Keratinocyte (primary cell): ENCODE results near the gene ACOXL. TPM values are rescaled to one million over a fixed set of nuclear protein-coding genes. Genes with fewer than 3 reads are reported as not detected.

Experiments
- DNase-seq: peaks from one replicate; pipeline ENCODE4 v3.0.0-alpha.2; 2011; ENCODE audit warnings: low read depth, missing footprints, low spot score
- FAIRE-seq: peaks from 2 replicates; lab custom pipeline; 2011; peaks lifted over from hg19 to GRCh38; lab: Jason Lieb, UNC
- H2AFZ ChIP-seq: 2 replicates; pipeline ENCODE4 v1.6.0; 2012; ENCODE audit warnings: low read length, control low read depth, inconsistent platforms; ENCODE audit not compliant: control insufficient read depth
- H3K27ac ChIP-seq: 2 replicates; pipeline ENCODE4 v1.5.1; 2011; ENCODE audit warnings: low read length; ENCODE audit not compliant: control insufficient read depth, insufficient read depth
- H3K27me3 ChIP-seq: 3 replicates; pipeline ENCODE4 v1.6.0; 2011; ENCODE audit warnings: low read length; ENCODE audit not compliant: control insufficient read depth, insufficient read depth; ENCODE audit errors: extremely low read depth
- H3K36me3 ChIP-seq, 2 experiments: 2 replicates in 1 of 2; 3 replicates in 1 of 2; pipeline ENCODE4 v1.5.1; 2011; ENCODE audit warnings: low read length in 2 of 2, mild to moderate bottlenecking in 1 of 2; ENCODE audit not compliant: control insufficient read depth in 2 of 2, insufficient read depth in 2 of 2; ENCODE audit errors: extremely low read depth in 1 of 2
- H3K4me1 ChIP-seq: 3 replicates; pipeline ENCODE4 v1.5.1; 2011; ENCODE audit warnings: low read length; ENCODE audit not compliant: control insufficient read depth, insufficient read depth; ENCODE audit errors: extremely low read depth
- H3K4me2 ChIP-seq: 3 replicates; pipeline ENCODE4 v1.6.0; 2011; ENCODE audit warnings: low read depth, low read length; ENCODE audit not compliant: control insufficient read depth, insufficient read depth; ENCODE audit errors: extremely low read depth
- H3K4me3 ChIP-seq, 3 experiments: fragments of 200-600 bp in 1 of 3; sonication (generic) in 1 of 3; 2 replicates in 2 of 3; 3 replicates in 1 of 3; pipeline ENCODE4 v1.5.1; 2011 to 2016; ENCODE audit warnings: low read length in 3 of 3, mild to moderate bottlenecking in 3 of 3, control low read depth in 2 of 3, inconsistent platforms in 1 of 3, low read depth in 1 of 3, mixed read lengths in 1 of 3, mixed run types in 1 of 3, moderate library complexity in 1 of 3; ENCODE audit not compliant: control insufficient read depth in 2 of 3, insufficient read depth in 2 of 3; ENCODE audit errors: extremely low read depth in 1 of 3
- H3K79me2 ChIP-seq: 2 replicates; pipeline ENCODE4 v1.6.0; 2012; ENCODE audit warnings: low read length; ENCODE audit not compliant: control insufficient read depth, insufficient read depth
- H3K9ac ChIP-seq: 3 replicates; pipeline ENCODE4 v1.6.0; 2011; ENCODE audit warnings: low read length; ENCODE audit not compliant: control insufficient read depth, insufficient read depth; ENCODE audit errors: extremely low read depth
- H3K9me1 ChIP-seq: 3 replicates; pipeline ENCODE4 v1.6.0; 2011; ENCODE audit warnings: low read length; ENCODE audit not compliant: control insufficient read depth, insufficient read depth; ENCODE audit errors: extremely low read depth
- H3K9me3 ChIP-seq: 2 replicates; pipeline ENCODE4 v1.5.1; 2012; ENCODE audit warnings: low read depth, low read length; ENCODE audit not compliant: control insufficient read depth
- H4K20me1 ChIP-seq: 3 replicates; pipeline ENCODE4 v1.6.0; 2011; ENCODE audit warnings: low read length; ENCODE audit not compliant: control insufficient read depth, insufficient read depth; ENCODE audit errors: extremely low read depth
- EZH2 ChIP-seq: IDR thresholded peaks from one replicate; pipeline ENCODE4 v1.6.1; 2012; ENCODE audit warnings: inconsistent platforms, mild to moderate bottlenecking, low read length, moderate library complexity
- dilution Hi-C: fragments of 300-500 bp; cut with MboI; formaldehyde crosslinking; loops from one replicate; pipeline ENCODE4 v1.7.0; 2020; ENCODE audit warnings: low sequenced_read_pairs; ENCODE audit not compliant: extremely low pct_ligation_motif_present
- polyA plus RNA-seq, 5 experiments: library from polyadenylated mRNA; depleted of rRNA in 3 of 5; stranded (reverse) in 3 of 5; stranded (forward) in 1 of 5; unstranded in 1 of 5; fragments of >200 nt; gene quantifications; 1 replicate in 1 of 5; 2 replicates in 3 of 5; 3 replicates in 1 of 5; pipeline versions ENCODE4 v1.2.1 to v1.2.3, GENCODE V29; 2011 to 2012; ENCODE audit warnings: missing spikeins in 2 of 5, low read depth in 1 of 5, low replicate concordance in 1 of 5
- TF ChIP-seq, protein P1 (sequence below), 3 experiments: IDR thresholded peaks in 1 of 3; conservative IDR thresholded peaks in 1 of 3; optimal IDR thresholded peaks in 1 of 3; 2 replicates in 2 of 3; 3 replicates in 1 of 3; pipeline versions ENCODE3 to v1.5.1; 2011; ENCODE audit warnings: low read length in 3 of 3, mild to moderate bottlenecking in 3 of 3, moderate library complexity in 2 of 3, control low read depth in 1 of 3, inconsistent platforms in 1 of 3; ENCODE audit not compliant: insufficient read depth in 2 of 3; ENCODE audit errors: extremely low read depth in 1 of 3

ACOXL gene
- polyA plus RNA-seq, 1 donor (not counting 4 experiments of a cell fraction or from before 2014, with no cell fraction given), result 0.04 TPM

DNA sequence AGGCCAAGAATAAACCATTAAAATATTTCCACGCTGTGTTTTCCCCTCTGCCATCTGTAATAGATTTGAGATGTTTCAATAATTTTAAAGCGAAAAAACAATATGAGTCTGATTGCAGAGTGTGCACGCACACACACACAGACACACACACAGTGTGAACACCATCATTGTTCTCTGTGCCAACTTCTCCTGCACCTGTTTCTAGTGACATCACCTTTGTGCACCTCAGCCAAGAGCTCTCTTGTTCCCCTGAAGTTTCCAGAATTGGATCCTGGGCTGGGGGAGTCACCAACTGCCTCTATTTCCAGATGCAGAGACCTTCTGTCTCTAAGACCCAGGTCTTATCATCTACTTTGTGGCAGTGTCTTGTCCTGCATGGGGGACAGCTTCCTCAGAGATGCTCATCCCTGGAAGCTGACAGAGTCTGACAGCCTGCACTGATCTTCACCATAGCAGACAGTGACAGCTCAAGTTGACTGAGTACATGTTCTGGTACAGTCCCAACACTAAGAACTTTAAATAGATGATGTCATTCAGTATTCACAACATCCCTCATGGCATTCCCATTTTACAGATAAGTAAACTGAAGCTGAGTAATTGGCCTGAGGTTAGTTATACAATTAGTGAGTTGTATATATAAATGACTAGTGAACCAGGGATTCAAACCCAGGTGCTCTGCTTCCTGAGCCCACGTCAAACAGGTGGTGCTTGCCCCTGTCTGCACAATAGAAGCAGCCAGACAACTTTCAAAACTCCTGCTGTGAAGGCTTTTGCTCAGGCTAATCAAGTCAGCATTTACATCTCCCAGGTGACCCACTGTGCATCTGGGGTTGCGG is 39.4 kb downstream of the ACOXL start:
- Histone ChIP-seq H3K9me3 (no peaks in the 10 kb centered on the region), H4K20me1 (no peaks in the 10 kb centered on the region), H2AFZ (no peak overlapping the region), H3K36me3 (no peaks in the 10 kb centered on the region), H3K4me1 (no peaks in the 10 kb centered on the region), H3K9me1 (no peaks in the 10 kb centered on the region), H3K27me3 (peaks cover 9% of the 10 kb centered on the region), H3K9ac (no peak overlapping the region), H3K79me2 (no peaks in the 10 kb centered on the region), H3K4me2 (no peak overlapping the region), H3K27ac (no peak overlapping the region), H3K4me3 (no peak overlapping the region)
- no peak for DNase-seq
- TF ChIP-seq, protein P1, sequence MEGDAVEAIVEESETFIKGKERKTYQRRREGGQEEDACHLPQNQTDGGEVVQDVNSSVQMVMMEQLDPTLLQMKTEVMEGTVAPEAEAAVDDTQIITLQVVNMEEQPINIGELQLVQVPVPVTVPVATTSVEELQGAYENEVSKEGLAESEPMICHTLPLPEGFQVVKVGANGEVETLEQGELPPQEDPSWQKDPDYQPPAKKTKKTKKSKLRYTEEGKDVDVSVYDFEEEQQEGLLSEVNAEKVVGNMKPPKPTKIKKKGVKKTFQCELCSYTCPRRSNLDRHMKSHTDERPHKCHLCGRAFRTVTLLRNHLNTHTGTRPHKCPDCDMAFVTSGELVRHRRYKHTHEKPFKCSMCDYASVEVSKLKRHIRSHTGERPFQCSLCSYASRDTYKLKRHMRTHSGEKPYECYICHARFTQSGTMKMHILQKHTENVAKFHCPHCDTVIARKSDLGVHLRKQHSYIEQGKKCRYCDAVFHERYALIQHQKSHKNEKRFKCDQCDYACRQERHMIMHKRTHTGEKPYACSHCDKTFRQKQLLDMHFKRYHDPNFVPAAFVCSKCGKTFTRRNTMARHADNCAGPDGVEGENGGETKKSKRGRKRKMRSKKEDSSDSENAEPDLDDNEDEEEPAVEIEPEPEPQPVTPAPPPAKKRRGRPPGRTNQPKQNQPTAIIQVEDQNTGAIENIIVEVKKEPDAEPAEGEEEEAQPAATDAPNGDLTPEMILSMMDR (optimal IDR thresholded peaks at IDR 0.05 in 1 of 3, IDR thresholded peaks at IDR 0.05 in 1 of 3, conservative IDR thresholded peaks at IDR 0.05 in 1 of 3; ENCODE audit: extremely low read depth in 1 of 3, insufficient read depth in 2 of 3, low read length in 3 of 3), result no peak
- no peak for TF ChIP-seq EZH2
- FAIRE-seq, result no peak
- dilution Hi-C loops, result no loop called here

DNA sequence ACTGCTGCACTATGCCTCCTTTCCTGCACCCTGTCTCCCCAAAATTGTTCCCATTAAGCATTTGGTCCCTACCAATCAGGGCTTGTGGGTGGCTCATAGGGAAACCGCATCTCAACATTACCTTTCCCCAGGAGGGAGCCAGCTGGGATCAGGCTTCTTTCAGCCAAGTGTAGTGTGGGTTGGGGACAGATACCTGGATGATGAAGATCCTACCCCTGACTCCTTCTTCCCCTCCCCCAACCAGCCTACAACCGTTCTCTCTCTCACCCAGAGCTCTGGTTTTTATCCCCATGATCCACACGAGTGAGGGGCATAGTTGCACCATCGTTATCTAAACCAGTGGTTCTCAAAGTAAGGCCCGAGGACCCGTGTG is 40.0 kb downstream of the ACOXL start:
- Histone ChIP-seq H3K4me2 (no peak overlapping the region), H3K79me2 (no peaks in the 10 kb centered on the region), H3K9me3 (no peaks in the 10 kb centered on the region), H3K4me1 (no peaks in the 10 kb centered on the region), H4K20me1 (no peaks in the 10 kb centered on the region), H3K9ac (no peak overlapping the region), H3K36me3 (no peaks in the 10 kb centered on the region), H3K27me3 (peaks cover 11% of the 10 kb centered on the region), H3K4me3 (no peak overlapping the region), H3K9me1 (no peaks in the 10 kb centered on the region), H2AFZ (no peak overlapping the region), H3K27ac (no peak overlapping the region)
- TF ChIP-seq, protein P1 (optimal IDR thresholded peaks at IDR 0.05 in 1 of 3, IDR thresholded peaks at IDR 0.05 in 1 of 3, conservative IDR thresholded peaks at IDR 0.05 in 1 of 3; ENCODE audit: extremely low read depth in 1 of 3, insufficient read depth in 2 of 3, low read length in 3 of 3), result no peak
- no peak for TF ChIP-seq EZH2
- dilution Hi-C loops, result no loop called here
- FAIRE-seq (no peak), DNase-seq (no peak)
